Kidney (tissue), 14 donors: ENCODE results near the gene STC2. TPM values are rescaled to one million over a fixed set of nuclear protein-coding genes. Genes with fewer than 3 reads are reported as not detected.
A peak's percentile ranks its signal among the peaks of the same experiment; 100 is the strongest.

Experiments
- DNase-seq, 5 donors: peaks; one replicate each; pipeline ENCODE4 v3.0.0-alpha.2; 2013 to 2020
- FAIRE-seq: peaks from 2 replicates; lab custom pipeline; 2012; peaks lifted over from hg19 to GRCh38; lab: Jason Lieb, UNC
- H3K27ac ChIP-seq, 2 donors: one replicate each; pipeline ENCODE4 v1.7.0; 2013; ENCODE audit warnings: low read depth in 2 of 2, low read length in 2 of 2, inconsistent platforms in 1 of 2
- H3K27me3 ChIP-seq: one replicate; pipeline ENCODE4 v1.7.1; 2013; ENCODE audit warnings: low read length, inconsistent platforms; ENCODE audit not compliant: control insufficient read depth, insufficient read depth
- H3K36me3 ChIP-seq, 3 donors: one replicate each; pipeline versions ENCODE4 v1.7.0 to v1.7.1; 2013; ENCODE audit warnings: low read length in 3 of 3, control low read depth in 1 of 3, inconsistent platforms in 1 of 3; ENCODE audit not compliant: insufficient read depth in 3 of 3, control insufficient read depth in 2 of 3
- H3K4me1 ChIP-seq, 3 donors: one replicate each; pipeline versions ENCODE4 v1.7.0 to v1.7.1; 2013; ENCODE audit warnings: low read length in 3 of 3, inconsistent platforms in 1 of 3, low read depth in 1 of 3; ENCODE audit not compliant: control insufficient read depth in 2 of 3, insufficient read depth in 2 of 3
- H3K4me3 ChIP-seq, 3 donors: one replicate each; pipeline versions ENCODE4 v1.7.0 to v1.8.1; 2013; ENCODE audit warnings: low read length in 3 of 3, control low read depth in 1 of 3, inconsistent platforms in 1 of 3
- H3K9ac ChIP-seq, 3 donors: one replicate each; pipeline versions ENCODE4 v1.7.0 to v1.7.1; 2013; ENCODE audit warnings: low read length in 3 of 3, control low read depth in 1 of 3, inconsistent platforms in 1 of 3
- H3K9me3 ChIP-seq, 3 donors: one replicate each; pipeline versions ENCODE4 v1.7.0 to v1.7.1; 2013; ENCODE audit warnings: low read length in 3 of 3, control low read depth in 1 of 3, inconsistent platforms in 1 of 3; ENCODE audit not compliant: control insufficient read depth in 2 of 3, insufficient read depth in 1 of 3
- intact Hi-C: fragments of 100-400 bp; cut with DNase I; formaldehyde crosslinking; loops from one replicate; pipeline ENCODE4 v1.11.1; 2022
- polyA plus RNA-seq: library from polyadenylated mRNA; stranded (reverse); fragments of 350-450 nt; fragmentation: Illumina TruSeq; extraction: RNeasy Lipid Tissue Mini Kit (QIAGEN cat#74804); gene quantifications from one replicate; pipeline ENCODE4 v1.2.3, GENCODE V29; 2014; ENCODE audit warnings: low read depth, low replicate concordance; ENCODE audit not compliant: insufficient read depth
- total RNA-seq: library from RNA; stranded (reverse); fragmentation: NEBNext Ultra II Directional; extraction: Animal tissue kit (Norgen Biotek cat#: 25700); gene quantifications from one replicate; pipeline ENCODE4 v1.2.1, GENCODE V29; 2021
- TF ChIP-seq, protein P1 (sequence below): IDR thresholded peaks from 3 replicates; pipeline ENCODE4 v1.5.1; 2012; ENCODE audit warnings: mild to moderate bottlenecking, moderate library complexity, borderline replicate concordance; ENCODE audit not compliant: insufficient read depth; ENCODE audit errors: extremely low read depth
- donor health status: control.
- donor health status: control.
- donor health status: control.
- donor health status: control.
- donor health status: control.
- donor health status: DM: yes; HTN: yes; CAD: no.
- donor health status: Normal renal cell carcinoma (clear cell type).

Gene STC2
- total and polyA plus RNA-seq, 2 donors from 2014 or later: 2.1 to 2.7 TPM

DNA sequence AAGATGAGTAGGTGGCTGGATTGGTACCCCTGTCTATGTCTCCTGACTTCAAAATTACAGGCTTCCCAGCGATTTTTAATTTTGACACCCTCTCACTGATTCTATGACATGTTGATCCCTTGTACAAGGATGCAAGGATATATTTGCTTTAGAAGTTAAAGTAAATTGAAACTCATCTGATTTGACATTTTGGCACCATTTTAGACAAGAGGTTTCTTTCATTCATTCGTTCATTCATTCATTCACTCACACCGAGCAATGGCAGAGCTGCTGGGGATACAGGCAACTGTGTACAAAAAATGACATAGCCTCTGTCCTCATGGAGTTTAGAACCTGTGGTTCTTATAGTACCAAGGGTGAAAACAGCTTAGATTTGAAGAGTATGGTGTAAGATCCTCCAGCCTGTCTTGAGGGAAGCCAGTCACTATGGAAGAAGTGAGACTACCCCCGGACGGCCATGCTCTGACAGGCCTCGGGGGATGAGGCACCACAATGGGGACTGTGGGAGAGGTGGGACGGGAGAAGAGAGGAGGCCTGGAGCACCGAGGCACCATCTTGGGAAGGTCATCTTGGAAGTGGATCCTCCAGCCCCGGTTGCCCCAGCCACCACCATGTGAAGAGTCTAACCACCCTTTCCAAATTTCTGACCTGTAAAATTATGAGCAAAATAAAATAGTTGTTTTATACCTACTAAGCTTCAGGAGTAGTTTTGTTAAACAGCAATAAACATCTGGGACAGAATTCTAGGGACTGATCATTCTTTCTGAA is 16.2 kb downstream of the STC2 start:
- peaks cover 2 to 13% (median 6%) of the 10 kb centered on the region in 3 donors for H3K4me1 ChIP-seq
- no peak for FAIRE-seq

DNA sequence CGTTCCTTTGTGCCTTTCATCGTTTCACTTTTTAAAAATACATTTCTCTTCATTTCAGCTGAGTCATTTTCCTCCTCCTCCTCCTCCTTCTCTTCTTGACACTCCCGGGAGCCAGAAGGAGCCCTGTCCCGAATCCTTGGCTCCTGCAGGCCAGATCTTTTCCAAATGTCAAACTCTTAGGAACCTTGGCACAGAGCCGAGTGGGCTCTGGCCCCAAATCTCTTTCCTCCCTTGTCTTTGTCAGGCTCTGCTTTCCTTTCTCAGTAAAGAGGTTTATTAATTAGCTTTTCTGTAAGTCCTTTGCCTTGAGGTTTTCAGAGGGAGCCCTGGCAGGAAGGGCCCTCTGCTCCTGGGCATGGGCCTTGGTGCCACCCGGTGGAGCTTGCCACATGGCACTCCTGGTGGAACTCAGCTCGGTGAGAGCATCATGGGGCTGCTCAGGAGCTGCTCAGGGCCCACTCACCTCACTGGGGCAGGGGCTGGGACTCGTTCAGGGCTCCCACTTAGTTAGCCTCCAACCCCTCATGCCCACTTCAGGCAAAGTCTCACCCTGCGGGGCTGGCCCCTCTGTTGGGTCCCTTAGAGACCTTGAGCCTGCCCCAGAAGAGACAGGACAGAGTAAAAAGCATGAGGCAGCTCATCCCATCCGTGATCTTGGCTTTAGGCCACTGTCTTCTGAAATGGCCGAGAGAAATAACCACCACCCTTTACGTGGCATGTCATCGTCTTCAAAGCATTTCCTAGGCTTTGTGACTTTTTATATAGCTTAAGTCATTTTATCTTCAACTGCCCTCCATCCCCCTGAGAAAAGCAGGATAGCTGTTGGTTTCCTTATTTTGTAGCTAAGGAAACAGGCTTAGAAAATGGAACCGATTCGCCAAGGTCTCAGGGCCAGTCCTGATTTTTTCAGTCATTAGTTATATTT is 17.1 kb downstream of the STC2 start:
- TF ChIP-seq, protein P1, sequence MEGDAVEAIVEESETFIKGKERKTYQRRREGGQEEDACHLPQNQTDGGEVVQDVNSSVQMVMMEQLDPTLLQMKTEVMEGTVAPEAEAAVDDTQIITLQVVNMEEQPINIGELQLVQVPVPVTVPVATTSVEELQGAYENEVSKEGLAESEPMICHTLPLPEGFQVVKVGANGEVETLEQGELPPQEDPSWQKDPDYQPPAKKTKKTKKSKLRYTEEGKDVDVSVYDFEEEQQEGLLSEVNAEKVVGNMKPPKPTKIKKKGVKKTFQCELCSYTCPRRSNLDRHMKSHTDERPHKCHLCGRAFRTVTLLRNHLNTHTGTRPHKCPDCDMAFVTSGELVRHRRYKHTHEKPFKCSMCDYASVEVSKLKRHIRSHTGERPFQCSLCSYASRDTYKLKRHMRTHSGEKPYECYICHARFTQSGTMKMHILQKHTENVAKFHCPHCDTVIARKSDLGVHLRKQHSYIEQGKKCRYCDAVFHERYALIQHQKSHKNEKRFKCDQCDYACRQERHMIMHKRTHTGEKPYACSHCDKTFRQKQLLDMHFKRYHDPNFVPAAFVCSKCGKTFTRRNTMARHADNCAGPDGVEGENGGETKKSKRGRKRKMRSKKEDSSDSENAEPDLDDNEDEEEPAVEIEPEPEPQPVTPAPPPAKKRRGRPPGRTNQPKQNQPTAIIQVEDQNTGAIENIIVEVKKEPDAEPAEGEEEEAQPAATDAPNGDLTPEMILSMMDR: no peak
- peak in 1 of 5 donors; percentile 70 for DNase-seq
- H3K4me3 ChIP-seq: no peak overlapping the region
- no peaks in the 10 kb centered on the region for H3K27me3 ChIP-seq
- no peak overlapping the region for H3K9ac ChIP-seq
- intact Hi-C loops: no loop called here
- H3K4me1 ChIP-seq: peaks cover 2 to 9% (median 6%) of the 10 kb centered on the region in 3 donors
- H3K36me3 ChIP-seq: no peaks in the 10 kb centered on the region
- H3K27ac ChIP-seq: no peak overlapping the region
- no peak for FAIRE-seq
- peaks cover 0 to 7% (median 0%) of the 10 kb centered on the region in 3 donors for H3K9me3 ChIP-seq

More for the DNA sequence above, 16.2 kb downstream of the STC2 start:
- H3K36me3 ChIP-seq: no peaks in the 10 kb centered on the region
- H3K9ac ChIP-seq: no peak overlapping the region
- no peak overlapping the region for H3K27ac ChIP-seq
- TF ChIP-seq, protein P1: no peak
- H3K27me3 ChIP-seq: no peaks in the 10 kb centered on the region
- no peak for DNase-seq
- peaks cover 0 to 7% (median 0%) of the 10 kb centered on the region in 3 donors for H3K9me3 ChIP-seq
- H3K4me3 ChIP-seq: no peak overlapping the region
- intact Hi-C loops: no loop called here

- Histone ChIP-seq H3K36me3 (no peaks in the 10 kb centered on the region), H3K27ac (no peak overlapping the region), H3K9ac (no peak overlapping the region), H3K9me3 (peaks cover 0 to 7% (median 0%) of the 10 kb centered on the region in 3 donors), H3K4me3 (no peak overlapping the region), H3K27me3 (no peaks in the 10 kb centered on the region), H3K4me1 (peaks cover 0 to 3% (median 2%) of the 10 kb centered on the region in 3 donors)
- TF ChIP-seq, protein P1: no peak
- DNase-seq: peak in 1 of 5 donors; percentile 58
- no peak for FAIRE-seq
- intact Hi-C loops: no loop called here
Measured at GRCh38 chr5:173310218-173310769, 17.9 kb downstream of the STC2 start.
